Measurements from ENCODE around the gene C2orf76. TPM values are rescaled to one million over a fixed set of nuclear protein-coding genes. Genes with fewer than 3 reads are reported as not detected.

The C2orf76 gene
- total and polyA plus RNA-seq, 10 of the 15 experiments (the other 5 are each of a cell fraction or from before 2014, with no cell fraction given) = 14.0 to 46.1 (median 25.4) TPM

DNA sequence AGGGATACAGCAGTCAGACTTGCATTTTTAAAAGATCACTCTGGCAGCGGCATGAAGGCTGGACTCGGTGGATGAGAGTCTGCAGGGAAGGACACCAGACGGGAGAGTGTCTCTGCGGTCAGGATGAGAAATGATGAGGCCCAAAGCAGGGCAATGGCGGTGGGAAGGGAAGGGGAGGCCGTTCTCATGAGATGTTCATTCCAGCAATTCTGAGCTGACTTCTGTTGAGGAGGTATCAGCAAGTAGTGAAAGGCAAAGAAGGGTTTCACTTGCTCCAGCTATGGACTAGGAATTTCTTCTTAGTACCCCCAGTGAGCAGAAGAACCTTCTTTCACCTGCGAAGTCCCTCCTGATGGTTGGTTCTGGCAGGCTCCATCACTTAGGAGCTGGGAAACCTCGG, 80.0 kb downstream of the C2orf76 start:
- H3K27ac ChIP-seq (ENCODE audit: control insufficient read depth, insufficient read depth) = no peak overlapping the region
- BruUV-seq (replicated peaks) = no TSS peak
- H3K9ac ChIP-seq (ENCODE audit: control insufficient read depth, insufficient read depth, low read length) = no peak overlapping the region
- no peak for FAIRE-seq
- 52% methylated on average over 8 of the region's 8 CpGs for WGBS (ENCODE audit: insufficient coverage, insufficient replicate concordance, low lambda C conversion rate, missing lambda C conversion rate)
- H3K79me2 ChIP-seq (ENCODE audit: control insufficient read depth, insufficient read depth, low read length) = no peaks in the 10 kb centered on the region
- no peaks in the 10 kb centered on the region for H3K4me1 ChIP-seq (ENCODE audit: control insufficient read depth, insufficient read depth, low read length)
- no peak for TF ChIP-seq RB1 (IDR thresholded peaks at IDR 0.05; ENCODE audit: borderline replicate concordance)
- no peak for TF ChIP-seq TAF1 (IDR thresholded peaks at IDR 0.05; ENCODE audit: borderline replicate concordance, low read depth, low read length)
- TF ChIP-seq, protein P1, sequence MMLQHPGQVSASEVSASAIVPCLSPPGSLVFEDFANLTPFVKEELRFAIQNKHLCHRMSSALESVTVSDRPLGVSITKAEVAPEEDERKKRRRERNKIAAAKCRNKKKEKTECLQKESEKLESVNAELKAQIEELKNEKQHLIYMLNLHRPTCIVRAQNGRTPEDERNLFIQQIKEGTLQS (IDR thresholded peaks at IDR 0.05; ENCODE audit: borderline replicate concordance, extremely low read depth, low read depth, low read length) = no peak
- TF ChIP-seq, protein P2, sequence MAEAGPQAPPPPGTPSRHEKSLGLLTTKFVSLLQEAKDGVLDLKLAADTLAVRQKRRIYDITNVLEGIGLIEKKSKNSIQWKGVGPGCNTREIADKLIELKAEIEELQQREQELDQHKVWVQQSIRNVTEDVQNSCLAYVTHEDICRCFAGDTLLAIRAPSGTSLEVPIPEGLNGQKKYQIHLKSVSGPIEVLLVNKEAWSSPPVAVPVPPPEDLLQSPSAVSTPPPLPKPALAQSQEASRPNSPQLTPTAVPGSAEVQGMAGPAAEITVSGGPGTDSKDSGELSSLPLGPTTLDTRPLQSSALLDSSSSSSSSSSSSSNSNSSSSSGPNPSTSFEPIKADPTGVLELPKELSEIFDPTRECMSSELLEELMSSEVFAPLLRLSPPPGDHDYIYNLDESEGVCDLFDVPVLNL (IDR thresholded peaks at IDR 0.05; ENCODE audit: low read depth, low read length) = no peak
- TF ChIP-seq SMARCA5 (IDR thresholded peaks at IDR 0.05) = no peak
- no peak for TF ChIP-seq NBN (IDR thresholded peaks at IDR 0.05)
- TF ChIP-seq, protein P3, sequence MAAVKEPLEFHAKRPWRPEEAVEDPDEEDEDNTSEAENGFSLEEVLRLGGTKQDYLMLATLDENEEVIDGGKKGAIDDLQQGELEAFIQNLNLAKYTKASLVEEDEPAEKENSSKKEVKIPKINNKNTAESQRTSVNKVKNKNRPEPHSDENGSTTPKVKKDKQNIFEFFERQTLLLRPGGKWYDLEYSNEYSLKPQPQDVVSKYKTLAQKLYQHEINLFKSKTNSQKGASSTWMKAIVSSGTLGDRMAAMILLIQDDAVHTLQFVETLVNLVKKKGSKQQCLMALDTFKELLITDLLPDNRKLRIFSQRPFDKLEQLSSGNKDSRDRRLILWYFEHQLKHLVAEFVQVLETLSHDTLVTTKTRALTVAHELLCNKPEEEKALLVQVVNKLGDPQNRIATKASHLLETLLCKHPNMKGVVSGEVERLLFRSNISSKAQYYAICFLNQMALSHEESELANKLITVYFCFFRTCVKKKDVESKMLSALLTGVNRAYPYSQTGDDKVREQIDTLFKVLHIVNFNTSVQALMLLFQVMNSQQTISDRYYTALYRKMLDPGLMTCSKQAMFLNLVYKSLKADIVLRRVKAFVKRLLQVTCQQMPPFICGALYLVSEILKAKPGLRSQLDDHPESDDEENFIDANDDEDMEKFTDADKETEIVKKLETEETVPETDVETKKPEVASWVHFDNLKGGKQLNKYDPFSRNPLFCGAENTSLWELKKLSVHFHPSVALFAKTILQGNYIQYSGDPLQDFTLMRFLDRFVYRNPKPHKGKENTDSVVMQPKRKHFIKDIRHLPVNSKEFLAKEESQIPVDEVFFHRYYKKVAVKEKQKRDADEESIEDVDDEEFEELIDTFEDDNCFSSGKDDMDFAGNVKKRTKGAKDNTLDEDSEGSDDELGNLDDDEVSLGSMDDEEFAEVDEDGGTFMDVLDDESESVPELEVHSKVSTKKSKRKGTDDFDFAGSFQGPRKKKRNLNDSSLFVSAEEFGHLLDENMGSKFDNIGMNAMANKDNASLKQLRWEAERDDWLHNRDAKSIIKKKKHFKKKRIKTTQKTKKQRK (IDR thresholded peaks at IDR 0.05; ENCODE audit: low read depth, low read length) = no peak
- TF ChIP-seq, protein P4, sequence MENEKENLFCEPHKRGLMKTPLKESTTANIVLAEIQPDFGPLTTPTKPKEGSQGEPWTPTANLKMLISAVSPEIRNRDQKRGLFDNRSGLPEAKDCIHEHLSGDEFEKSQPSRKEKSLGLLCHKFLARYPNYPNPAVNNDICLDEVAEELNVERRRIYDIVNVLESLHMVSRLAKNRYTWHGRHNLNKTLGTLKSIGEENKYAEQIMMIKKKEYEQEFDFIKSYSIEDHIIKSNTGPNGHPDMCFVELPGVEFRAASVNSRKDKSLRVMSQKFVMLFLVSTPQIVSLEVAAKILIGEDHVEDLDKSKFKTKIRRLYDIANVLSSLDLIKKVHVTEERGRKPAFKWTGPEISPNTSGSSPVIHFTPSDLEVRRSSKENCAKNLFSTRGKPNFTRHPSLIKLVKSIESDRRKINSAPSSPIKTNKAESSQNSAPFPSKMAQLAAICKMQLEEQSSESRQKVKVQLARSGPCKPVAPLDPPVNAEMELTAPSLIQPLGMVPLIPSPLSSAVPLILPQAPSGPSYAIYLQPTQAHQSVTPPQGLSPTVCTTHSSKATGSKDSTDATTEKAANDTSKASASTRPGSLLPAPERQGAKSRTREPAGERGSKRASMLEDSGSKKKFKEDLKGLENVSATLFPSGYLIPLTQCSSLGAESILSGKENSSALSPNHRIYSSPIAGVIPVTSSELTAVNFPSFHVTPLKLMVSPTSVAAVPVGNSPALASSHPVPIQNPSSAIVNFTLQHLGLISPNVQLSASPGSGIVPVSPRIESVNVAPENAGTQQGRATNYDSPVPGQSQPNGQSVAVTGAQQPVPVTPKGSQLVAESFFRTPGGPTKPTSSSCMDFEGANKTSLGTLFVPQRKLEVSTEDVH (IDR thresholded peaks at IDR 0.05; ENCODE audit: low read depth, partially characterized antibody) = no peak
- TF ChIP-seq BMI1 (IDR thresholded peaks at IDR 0.05; ENCODE audit: borderline replicate concordance) = no peak
- TF ChIP-seq, protein P5, sequence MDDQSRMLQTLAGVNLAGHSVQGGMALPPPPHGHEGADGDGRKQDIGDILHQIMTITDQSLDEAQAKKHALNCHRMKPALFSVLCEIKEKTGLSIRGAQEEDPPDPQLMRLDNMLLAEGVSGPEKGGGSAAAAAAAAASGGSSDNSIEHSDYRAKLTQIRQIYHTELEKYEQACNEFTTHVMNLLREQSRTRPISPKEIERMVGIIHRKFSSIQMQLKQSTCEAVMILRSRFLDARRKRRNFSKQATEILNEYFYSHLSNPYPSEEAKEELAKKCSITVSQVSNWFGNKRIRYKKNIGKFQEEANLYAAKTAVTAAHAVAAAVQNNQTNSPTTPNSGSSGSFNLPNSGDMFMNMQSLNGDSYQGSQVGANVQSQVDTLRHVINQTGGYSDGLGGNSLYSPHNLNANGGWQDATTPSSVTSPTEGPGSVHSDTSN (IDR thresholded peaks at IDR 0.05; ENCODE audit: insufficient replicate concordance, low read depth, low read length) = no peak
- no peak for TF ChIP-seq POLR2A (IDR thresholded peaks at IDR 0.05; ENCODE audit: low read depth, low read length)
- no peak for TF ChIP-seq TCF12 (IDR thresholded peaks at IDR 0.05; ENCODE audit: low read depth, low read length)
- TF ChIP-seq NR2C2 (IDR thresholded peaks at IDR 0.05; ENCODE audit: borderline replicate concordance, control insufficient read depth, insufficient read length, low read depth) = no peak
- no peak for DNase-seq (ENCODE audit: low read depth, low spot score)
- RAD21 ChIA-PET (ENCODE audit: unreplicated experiment) = no interaction called here
- H3K27me3 ChIP-seq (replicated peaks in 1 of 2; ENCODE audit: control insufficient read depth in 2 of 2, insufficient read depth in 2 of 2, low read length in 1 of 2) = no peaks in the 10 kb centered on the region
- SMC1A ChIA-PET (ENCODE audit: uncharacterized antibody, unreplicated experiment) = interaction anchor here (1.1 kb wide), 1 partner anchor 100 kb away, joined by 3 read pairs; no protein-coding TSS in a partner anchor
- no peaks in the 10 kb centered on the region for H3K36me3 ChIP-seq (ENCODE audit: control insufficient read depth in 2 of 2, insufficient read depth in 2 of 2, low read length in 1 of 2)
- H3K4me2 ChIP-seq (ENCODE audit: control insufficient read depth, insufficient read depth) = no peak overlapping the region
- intact Hi-C loops (cut with micrococcal nuclease; ENCODE audit: unreplicated experiment) = no loop called here
- H2AFZ ChIP-seq (ENCODE audit: control insufficient read depth, low read depth, low read length) = no peak overlapping the region
- no peak overlapping the region for H3K4me3 ChIP-seq
- no peaks in the 10 kb centered on the region for H3K9me3 ChIP-seq (replicated peaks; ENCODE audit: control insufficient read depth, insufficient read depth, low read length)
- no peak for ATAC-seq
- in situ Hi-C loops (cut with MboI) = no loop called here
- H4K20me1 ChIP-seq (ENCODE audit: control insufficient read depth, insufficient read depth) = no peaks in the 10 kb centered on the region
- POLR2A ChIA-PET = no interaction called here
- CTCF ChIA-PET = no interaction called here

Measured in GM12878 (cell line).